Breast epithelium (tissue), 4 donors: ENCODE data around the gene ARHGAP18. TPM values are rescaled to one million over a fixed set of nuclear protein-coding genes. Genes with fewer than 3 reads are reported as not detected.

ENCODE experiments used
- DNase-seq, 2 donors: peaks; one replicate each; pipeline ENCODE4 v3.0.0-alpha.2; 2019; ENCODE audit warnings: low spot score in 2 of 2
- H3K27ac ChIP-seq, 2 donors: fragments of 200-600 bp; sonication (generic) in 1 of 2; one replicate each; pipeline ENCODE4 v1.5.1; 2016 to 2019; ENCODE audit warnings: mild to moderate bottlenecking in 1 of 2
- H3K27me3 ChIP-seq, 2 donors: fragments of 200-600 bp; sonication (generic) in 1 of 2; one replicate each; pipeline versions ENCODE4 v1.5.1 to v1.6.0; 2017 to 2019; ENCODE audit warnings: control low read depth in 1 of 2, mild to moderate bottlenecking in 1 of 2
- H3K36me3 ChIP-seq: fragments of 200-600 bp; one replicate; pipeline ENCODE4 v1.5.1; 2019
- H3K4me1 ChIP-seq, 2 donors: fragments of 200-600 bp; sonication (generic); one replicate each; pipeline ENCODE4 v1.5.1; 2016 to 2019; ENCODE audit warnings: control low read depth in 1 of 2
- H3K4me3 ChIP-seq, 3 donors: fragments of 200-600 bp; sonication (generic); 1 replicate in 2 of 3; 2 replicates in 1 of 3; pipeline ENCODE4 v1.5.1; 2016 to 2019; ENCODE audit warnings: mild to moderate bottlenecking in 3 of 3, moderate library complexity in 2 of 3
- H3K9me3 ChIP-seq, 2 donors: fragments of 200-600 bp; sonication (generic) in 1 of 2; one replicate each; pipeline ENCODE4 v1.5.1; 2016 to 2019; ENCODE audit warnings: control low read depth in 1 of 2
- CTCF ChIP-seq, 3 donors: fragments of 450-650 bp; IDR thresholded peaks; one replicate each; pipeline ENCODE4 v1.5.1; 2016 to 2017; ENCODE audit warnings: antibody characterized with exemption in 3 of 3, mild to moderate bottlenecking in 3 of 3, moderate library complexity in 3 of 3
- POLR2A ChIP-seq: fragments of 450-650 bp; IDR thresholded peaks from one replicate; pipeline ENCODE4 v1.6.1; 2016; ENCODE audit warnings: antibody characterized with exemption, mild to moderate bottlenecking, moderate library complexity
- POLR2AphosphoS5 ChIP-seq, 3 donors: sonication (generic); formaldehyde crosslinking; IDR thresholded peaks; one replicate each; pipeline ENCODE4 v1.6.1; 2017; ENCODE audit warnings: antibody characterized with exemption in 3 of 3
- intact Hi-C: fragments of 100-400 bp; cut with DNase I; formaldehyde crosslinking; loops from one replicate; pipeline ENCODE4 v1.15.1; 2023; ENCODE audit warnings: low total_unique reads
- total RNA-seq, 3 donors: library from RNA; depleted of rRNA; stranded (reverse); fragments of >200 nt; gene quantifications; one replicate each; pipeline ENCODE4 v1.1.0, GENCODE V29; 2016

The ARHGAP18 gene
- total RNA-seq, 3 donors from 2014 or later, result 14.7 to 28.7 (median 24.8) TPM

- Histone ChIP-seq H3K27me3 (no peaks in the 10 kb centered on the region), H3K4me3 (no peak overlapping the region), H3K36me3 (no peaks in the 10 kb centered on the region), H3K9me3 (no peaks in the 10 kb centered on the region), H3K27ac (no peak overlapping the region), H3K4me1 (peaks cover 0 to 13% of the 10 kb centered on the region in 2 donors)
- no peak for DNase-seq
- intact Hi-C loops, result no loop called here
- TF ChIP-seq POLR2AphosphoS5 (IDR thresholded peaks at IDR 0.05) (no peak), POLR2A (no peak)
These were observed 4.8 kb downstream of the ARHGAP18 start for GRCh38 chr6:129705212-129705611.

- peaks cover 0 to 13% of the 10 kb centered on the region in 2 donors for H3K4me1 ChIP-seq
- no peaks in the 10 kb centered on the region for H3K27me3 ChIP-seq
- TF ChIP-seq CTCF (IDR thresholded peaks at IDR 0.05) (no peak), POLR2AphosphoS5 (IDR thresholded peaks at IDR 0.05) (no peak), POLR2A (no peak)
- no peaks in the 10 kb centered on the region for H3K9me3 ChIP-seq
- no peak for DNase-seq
- no peaks in the 10 kb centered on the region for H3K36me3 ChIP-seq
- H3K27ac ChIP-seq, result no peak overlapping the region
- intact Hi-C loops, result no loop called here
- H3K4me3 ChIP-seq, result no peak overlapping the region
These were observed 5.3 kb downstream of the ARHGAP18 start for GRCh38 chr6:129704708-129705107.

GRCh38 chr6:129701721-129702455 is 8.1 kb downstream of the ARHGAP18 start:
- no peak for DNase-seq
- intact Hi-C loops, result no loop called here
- Histone ChIP-seq H3K36me3 (no peaks in the 10 kb centered on the region), H3K4me1 (no peaks in the 10 kb centered on the region), H3K27ac (no peak overlapping the region), H3K4me3 (no peak overlapping the region), H3K9me3 (no peaks in the 10 kb centered on the region), H3K27me3 (no peaks in the 10 kb centered on the region)
- TF ChIP-seq POLR2A (no peak), POLR2AphosphoS5 (IDR thresholded peaks at IDR 0.05) (no peak), CTCF (IDR thresholded peaks at IDR 0.05) (no peak)

GRCh38 chr6:129700666-129701065 is 9.3 kb downstream of the ARHGAP18 start:
- TF ChIP-seq POLR2A (no peak), CTCF (IDR thresholded peaks at IDR 0.05) (no peak), POLR2AphosphoS5 (IDR thresholded peaks at IDR 0.05) (no peak)
- H3K27ac ChIP-seq, result no peak overlapping the region
- no peaks in the 10 kb centered on the region for H3K36me3 ChIP-seq
- no peaks in the 10 kb centered on the region for H3K4me1 ChIP-seq
- no peak overlapping the region for H3K4me3 ChIP-seq
- intact Hi-C loops, result no loop called here
- H3K9me3 ChIP-seq, result no peaks in the 10 kb centered on the region
- DNase-seq, result no peak
- no peaks in the 10 kb centered on the region for H3K27me3 ChIP-seq

GRCh38 chr6:129699659-129700058 is 10.3 kb downstream of the ARHGAP18 start:
- H3K9me3 ChIP-seq, result no peaks in the 10 kb centered on the region
- no peaks in the 10 kb centered on the region for H3K4me1 ChIP-seq
- TF ChIP-seq CTCF (IDR thresholded peaks at IDR 0.05) (no peak), POLR2AphosphoS5 (IDR thresholded peaks at IDR 0.05) (no peak), POLR2A (no peak)
- intact Hi-C loops, result no loop called here
- no peaks in the 10 kb centered on the region for H3K27me3 ChIP-seq
- H3K4me3 ChIP-seq, result no peak overlapping the region
- no peaks in the 10 kb centered on the region for H3K36me3 ChIP-seq
- DNase-seq, result no peak
- no peak overlapping the region for H3K27ac ChIP-seq
